GM21529 (cell line): ENCODE data around the gene PDE6D.

Source experiments
- ATAC-seq: cut with Tn5 transposase; IDR thresholded peaks from one replicate; pipeline ENCODE4 v1.9.1; 2021; ENCODE audit not compliant: unreplicated experiment

PDE6D gene

GRCh38 chr2:231708773-231709635 is 72.1 kb downstream of the PDE6D start:
- ATAC-seq: no peak

GRCh38 chr2:231707927-231708772 is 72.9 kb downstream of the PDE6D start, which contains the start of gene PTMA:
Gene PTMA, plus strand, starts transcription at chr2:231708525. Its CDS starts 182 bp downstream, at chr2:231708707.
- ATAC-seq: peak; percentile 58

- no peak for ATAC-seq
Observed at GRCh38 chr2:231707625-231707926, 73.5 kb downstream of the PDE6D start.

GRCh38 chr2:231706731-231707624 is 74.1 kb downstream of the PDE6D start:
- peak; percentile 38 for ATAC-seq

- ATAC-seq: no peak
Observed at GRCh38 chr2:231704017-231704416, 77.1 kb downstream of the PDE6D start.

- ATAC-seq: no peak
Observed at GRCh38 chr2:231701456-231702373, 79.4 kb downstream of the PDE6D start.

- no peak for ATAC-seq
Observed at GRCh38 chr2:231699006-231699405, 82.1 kb downstream of the PDE6D start.

GRCh38 chr2:231696004-231696367 is 85.1 kb downstream of the PDE6D start:
- no peak for ATAC-seq

- ATAC-seq: no peak
Observed at GRCh38 chr2:231693956-231694355, 87.1 kb downstream of the PDE6D start.

GRCh38 chr2:231692847-231693246 is 88.2 kb downstream of the PDE6D start:
- ATAC-seq: no peak

GRCh38 chr2:231691251-231691772 is 89.8 kb downstream of the PDE6D start:
- no peak for ATAC-seq

- ATAC-seq: no peak
Observed at GRCh38 chr2:231689124-231689893, 91.8 kb downstream of the PDE6D start.

GRCh38 chr2:231688719-231689118 is 92.4 kb downstream of the PDE6D start:
- ATAC-seq: no peak

GRCh38 chr2:231687961-231688360 is 93.1 kb downstream of the PDE6D start:
- ATAC-seq: no peak

- peak; percentile 85 for ATAC-seq
Observed at GRCh38 chr2:231687133-231687852, 93.8 kb downstream of the PDE6D start.

GRCh38 chr2:231686192-231687100 is 94.6 kb downstream of the PDE6D start:
- no peak for ATAC-seq
